CD4-positive, alpha-beta memory T cell (primary cell): ENCODE measurements around the gene TM7SF3. TPM values are rescaled to one million over a fixed set of nuclear protein-coding genes. Genes with fewer than 3 reads are reported as not detected.
"Not testable (repeated sequence)": the region's sequence is repeated elsewhere in the genome, so short reads cannot be mapped to it uniquely, and the experiment has no call there.

ENCODE experiments used
- CTCF ChIA-PET: fragments of 350-600 bp; sonication (Branson Sonifier 250); formaldehyde crosslinking; loops from one replicate; lab custom pipeline; 2021; ENCODE audit warnings: inconsistent platforms; ENCODE audit not compliant: partially characterized antibody; lab: Charles Lee
- POLR2A ChIA-PET: fragments of 350-600 bp; sonication (Branson Sonifier 250); formaldehyde crosslinking; loops from one replicate; lab custom pipeline; 2021; ENCODE audit not compliant: partially characterized antibody; lab: Charles Lee
- DNase-seq, 5 donors: peaks; one replicate each; pipeline versions ENCODE4 v3.0.0 to v3.0.0-alpha.2; 2020 to 2022; ENCODE audit warnings: mixed read lengths in 1 of 5
- H3K27ac ChIP-seq: one replicate; pipeline ENCODE4 v1.7.0; 2013; ENCODE audit warnings: low read depth, low read length
- H3K27me3 ChIP-seq: 2 replicates; pipeline ENCODE4 v1.7.0; 2013; ENCODE audit warnings: mild to moderate bottlenecking, low read length, moderate library complexity; ENCODE audit not compliant: insufficient read depth
- H3K36me3 ChIP-seq: 2 replicates; pipeline ENCODE4 v1.7.0; 2013; ENCODE audit warnings: mild to moderate bottlenecking, low read length, moderate library complexity; ENCODE audit not compliant: insufficient read depth
- H3K4me1 ChIP-seq: 2 replicates; pipeline ENCODE4 v1.7.0; 2013; ENCODE audit warnings: mild to moderate bottlenecking, low read length, moderate library complexity; ENCODE audit not compliant: insufficient read depth
- H3K4me3 ChIP-seq, 2 donors: one replicate each; pipeline ENCODE4 v1.7.0; 2013; ENCODE audit warnings: low read length in 2 of 2, mild to moderate bottlenecking in 1 of 2
- H3K9me3 ChIP-seq, 2 donors: one replicate each; pipeline ENCODE4 v1.7.0; 2013; ENCODE audit warnings: low read length in 2 of 2, control low read depth in 1 of 2; ENCODE audit not compliant: control insufficient read depth in 1 of 2
- H3K27ac Mint-ChIP-seq, 7 donors: one replicate each; pipeline ENCODE4 v1.8.0; 2020 to 2021; ENCODE audit warnings: mixed read lengths in 7 of 7, mild to moderate bottlenecking in 6 of 7, inconsistent platforms in 3 of 7, moderate library complexity in 3 of 7
- H3K27me3 Mint-ChIP-seq, 2 donors: one replicate each; pipeline ENCODE4 v1.8.0; 2020 to 2021; ENCODE audit warnings: mixed read lengths in 2 of 2
- H3K36me3 Mint-ChIP-seq, 2 donors: one replicate each; pipeline ENCODE4 v1.8.0; 2020 to 2021; ENCODE audit warnings: mixed read lengths in 2 of 2, inconsistent platforms in 1 of 2, mild to moderate bottlenecking in 1 of 2
- H3K4me1 Mint-ChIP-seq, 4 donors: one replicate each; pipeline ENCODE4 v1.8.0; 2020 to 2021; ENCODE audit warnings: mixed read lengths in 4 of 4, mild to moderate bottlenecking in 1 of 4
- H3K4me3 Mint-ChIP-seq, 8 donors: one replicate each; pipeline ENCODE4 v1.8.0; 2020 to 2021; ENCODE audit warnings: mixed read lengths in 8 of 8, mild to moderate bottlenecking in 7 of 8, moderate library complexity in 6 of 8, inconsistent platforms in 3 of 8
- H3K9me3 Mint-ChIP-seq, 8 donors: one replicate each; pipeline ENCODE4 v1.8.0; 2020 to 2021; ENCODE audit warnings: mixed read lengths in 8 of 8, mild to moderate bottlenecking in 5 of 8, inconsistent platforms in 3 of 8, moderate library complexity in 1 of 8
- intact Hi-C: fragments of 100-400 bp; cut with micrococcal nuclease; formaldehyde crosslinking; loops from one replicate; pipeline ENCODE4 v1.15.1; 2023
- polyA plus RNA-seq, 2 donors: library from polyadenylated mRNA; unstranded; fragments of 300-500 nt; fragmentation: Illumina TruSeq; gene quantifications; one replicate each; pipeline ENCODE4 v1.2.3, GENCODE V29; 2021
- total RNA-seq, 2 experiments: library from RNA; stranded (reverse); gene quantifications; one replicate each; pipeline ENCODE4 v1.2.3, GENCODE V29; 2021

TM7SF3 gene
- total and polyA plus RNA-seq, 4 experiments from 2014 or later: 27.7 to 61.6 (median 37.9) TPM

DNA sequence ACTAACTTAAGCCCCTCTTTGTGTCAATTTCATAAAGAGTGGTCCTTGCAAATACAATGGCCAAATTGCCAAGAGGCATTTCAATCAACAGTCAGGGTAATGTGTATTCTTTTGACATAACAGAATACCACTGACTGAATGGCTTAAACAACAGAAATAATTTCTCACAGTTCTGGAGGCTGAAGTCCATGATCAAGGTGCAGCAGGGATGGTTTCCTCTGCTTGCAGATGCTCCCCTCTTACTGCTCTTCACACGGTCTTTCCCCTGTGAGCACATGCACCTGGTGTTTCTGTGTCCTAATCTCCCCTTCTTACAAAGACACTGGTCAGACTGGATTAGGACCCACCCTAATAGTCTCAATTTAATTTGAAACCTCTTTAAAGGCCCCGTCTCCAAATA is 44.0 kb downstream of the TM7SF3 start:
- H3K36me3 ChIP-seq: peaks cover 4% of the 10 kb centered on the region

GRCh38 chr12:26966842-26967241 is 47.3 kb downstream of the TM7SF3 start:
- no peak overlapping the region for H3K4me3 Mint-ChIP-seq
- H3K9me3 Mint-ChIP-seq: no peaks in the 10 kb centered on the region
- Histone ChIP-seq H3K27ac (no peak overlapping the region), H3K36me3 (peaks cover 19% of the 10 kb centered on the region), H3K27me3 (no peaks in the 10 kb centered on the region), H3K4me3 (no peak overlapping the region), H3K4me1 (peaks cover 18% of the 10 kb centered on the region), H3K9me3 (no peaks in the 10 kb centered on the region)
- intact Hi-C loops: no loop called here
- CTCF ChIA-PET: no interaction called here
- DNase-seq: no peak
- H3K27me3 Mint-ChIP-seq: no peaks in the 10 kb centered on the region
- H3K36me3 Mint-ChIP-seq: peaks cover 45 to 59% of the 10 kb centered on the region in 2 donors
- peaks cover 15 to 30% (median 21%) of the 10 kb centered on the region in 4 donors for H3K4me1 Mint-ChIP-seq
- peak overlapping the region in 1 of 7 donors; percentile 47 for H3K27ac Mint-ChIP-seq
- POLR2A ChIA-PET: interaction anchor here (1.2 kb wide), 1 partner anchor 31 kb away, joined by 3 read pairs; no protein-coding TSS in a partner anchor

More for the DNA sequence above, 44.0 kb downstream of the TM7SF3 start:
- Mint-ChIP-seq H3K9me3 (no peaks in the 10 kb centered on the region), H3K27me3 (no peaks in the 10 kb centered on the region), H3K27ac (peak overlapping the region in 4 of 7 donors; percentile 46 to 78 (median 67)), H3K4me3 (no peak overlapping the region), H3K36me3 (peaks cover 31 to 57% of the 10 kb centered on the region in 2 donors), H3K4me1 (peaks cover 15 to 28% (median 19%) of the 10 kb centered on the region in 4 donors)
- Histone ChIP-seq H3K4me3 (no peak overlapping the region), H3K9me3 (no peaks in the 10 kb centered on the region), H3K27ac (no peak overlapping the region), H3K4me1 (peaks cover 24% of the 10 kb centered on the region), H3K27me3 (no peaks in the 10 kb centered on the region)
- intact Hi-C loops: loop anchor here (5.0 kb wide), 1 partner anchor 42 kb away; the partner anchor contains the start of gene TM7SF3
- no peak for DNase-seq
- ChIA-PET CTCF (no interaction called here), POLR2A (no interaction called here)

DNA sequence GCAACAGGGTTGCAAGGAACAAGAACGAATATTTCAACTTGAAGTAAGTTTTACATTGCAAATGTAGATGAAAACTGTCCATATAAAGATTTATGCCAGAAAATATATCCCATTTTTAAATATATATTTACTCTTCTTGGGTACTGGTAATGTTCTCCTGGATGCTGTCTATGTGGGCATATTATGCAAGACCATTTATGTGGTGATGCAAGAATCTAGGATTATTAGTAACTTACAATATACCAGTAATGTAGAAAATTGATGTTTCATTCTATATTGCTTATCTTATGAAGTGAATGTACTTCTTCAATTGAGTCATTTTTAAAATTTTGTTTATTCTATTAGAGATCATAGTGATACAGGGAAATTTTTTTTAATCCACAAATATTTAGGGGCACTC is 50.8 kb downstream of the TM7SF3 start:
- Histone ChIP-seq H3K4me1 (no peaks in the 10 kb centered on the region), H3K27ac (no peak overlapping the region), H3K9me3 (no peaks in the 10 kb centered on the region), H3K27me3 (no peaks in the 10 kb centered on the region), H3K36me3 (peaks cover 34% of the 10 kb centered on the region), H3K4me3 (no peak overlapping the region)
- Mint-ChIP-seq H3K36me3 (peaks cover 49 to 59% of the 10 kb centered on the region in 2 donors), H3K4me3 (no peak overlapping the region), H3K27me3 (no peaks in the 10 kb centered on the region), H3K27ac (peak overlapping the region in 3 of 7 donors; percentile 17 to 46 (median 44)), H3K9me3 (no peaks in the 10 kb centered on the region), H3K4me1 (peaks cover 4 to 13% (median 10%) of the 10 kb centered on the region in 4 donors)
- POLR2A ChIA-PET: interaction anchor here (1.6 kb wide), 1 partner anchor 9 kb away, joined by 6 read pairs; no protein-coding TSS in a partner anchor
- intact Hi-C loops: no loop called here
- CTCF ChIA-PET: no interaction called here
- DNase-seq: no peak

- Mint-ChIP-seq H3K4me1 (peaks cover 6 to 12% (median 10%) of the 10 kb centered on the region in 4 donors), H3K9me3 (no peaks in the 10 kb centered on the region), H3K27ac (peak overlapping the region in 1 of 7 donors; percentile 74), H3K4me3 (no peak overlapping the region), H3K36me3 (peaks cover 48 to 63% of the 10 kb centered on the region in 2 donors), H3K27me3 (no peaks in the 10 kb centered on the region)
- ChIA-PET CTCF (no interaction called here), POLR2A (interaction anchor here (1.4 kb wide), 1 partner anchor 25 kb away, joined by 3 read pairs; no protein-coding TSS in a partner anchor)
- no peak overlapping the region for H3K4me3 ChIP-seq
- H3K36me3 ChIP-seq: peaks cover 47% of the 10 kb centered on the region
- H3K9me3 ChIP-seq: no peaks in the 10 kb centered on the region
- no peaks in the 10 kb centered on the region for H3K27me3 ChIP-seq
- intact Hi-C loops: no loop called here
- no peaks in the 10 kb centered on the region for H3K4me1 ChIP-seq
- no peak for DNase-seq
- no peak overlapping the region for H3K27ac ChIP-seq
These were observed 52.4 kb downstream of the TM7SF3 start for GRCh38 chr12:26961803-26962202.

GRCh38 chr12:26961391-26961790 is 52.8 kb downstream of the TM7SF3 start:
- H3K36me3 Mint-ChIP-seq: peaks cover 49 to 65% of the 10 kb centered on the region in 2 donors
- H3K4me3 ChIP-seq, DNase-seq, H3K27ac ChIP-seq, intact Hi-C loops, H3K9me3 Mint-ChIP-seq, H3K27me3 Mint-ChIP-seq, H3K9me3 ChIP-seq, H3K27me3 ChIP-seq, H3K4me3 Mint-ChIP-seq, CTCF ChIA-PET, H3K4me1 ChIP-seq: not testable (repeated sequence)
- H3K27ac Mint-ChIP-seq: peak overlapping the region in 1 of 7 donors; percentile 37
- H3K36me3 ChIP-seq: peaks cover 48% of the 10 kb centered on the region
- H3K4me1 Mint-ChIP-seq: peaks cover 7 to 16% (median 10%) of the 10 kb centered on the region in 4 donors
- POLR2A ChIA-PET: interaction anchor here (1.4 kb wide), 1 partner anchor 24 kb away, joined by 3 read pairs; no protein-coding TSS in a partner anchor

DNA sequence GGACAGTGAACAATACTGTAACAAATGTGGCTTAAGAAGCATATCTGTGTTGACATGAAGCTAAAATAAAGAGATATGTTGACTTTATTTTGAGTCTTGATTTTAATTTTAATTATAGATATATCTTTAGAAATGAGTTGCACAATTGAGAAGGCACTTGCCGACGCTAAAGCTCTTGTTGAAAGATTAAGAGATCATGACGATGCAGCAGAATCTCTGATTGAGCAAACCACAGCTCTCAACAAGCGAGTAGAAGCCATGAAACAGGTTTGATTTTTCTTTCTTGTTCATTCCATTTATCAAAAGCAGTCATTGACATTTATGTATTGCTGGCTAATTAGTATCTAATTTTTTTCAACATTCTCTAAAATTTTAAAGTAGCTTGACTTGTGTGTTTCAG is 60.2 kb downstream of the TM7SF3 start:
- H3K27ac ChIP-seq: no peak overlapping the region
- H3K9me3 ChIP-seq: no peaks in the 10 kb centered on the region
- H3K4me3 ChIP-seq: no peak overlapping the region
- no peak for DNase-seq
- CTCF ChIA-PET: interaction anchor here (1.7 kb wide), 1 partner anchor 12 kb away, joined by 6 read pairs; no protein-coding TSS in a partner anchor
- H3K27me3 Mint-ChIP-seq: no peaks in the 10 kb centered on the region
- H3K9me3 Mint-ChIP-seq: peaks cover 0 to 7% (median 0%) of the 10 kb centered on the region in 8 donors
- H3K4me1 ChIP-seq: peaks cover 28% of the 10 kb centered on the region
- peaks cover 31 to 61% of the 10 kb centered on the region in 2 donors for H3K36me3 Mint-ChIP-seq
- H3K36me3 ChIP-seq: peaks cover 21% of the 10 kb centered on the region
- intact Hi-C loops: no loop called here
- no peaks in the 10 kb centered on the region for H3K27me3 ChIP-seq
- POLR2A ChIA-PET: no interaction called here
- H3K27ac Mint-ChIP-seq: peak overlapping the region in 2 of 7 donors; percentile 57 to 62
- H3K4me1 Mint-ChIP-seq: peaks cover 30 to 56% (median 44%) of the 10 kb centered on the region in 4 donors
- no peak overlapping the region for H3K4me3 Mint-ChIP-seq

GRCh38 chr12:26953447-26953846 is 60.7 kb downstream of the TM7SF3 start:
- Mint-ChIP-seq H3K9me3 (peaks cover 0 to 9% (median 1%) of the 10 kb centered on the region in 8 donors), H3K36me3 (peaks cover 34 to 62% of the 10 kb centered on the region in 2 donors), H3K27ac (peak overlapping the region in 3 of 7 donors; percentile 42 to 64 (median 43)), H3K4me3 (peak overlapping the region in 3 of 8 donors; percentile 12 to 57 (median 15)), H3K4me1 (peaks cover 30 to 56% (median 45%) of the 10 kb centered on the region in 4 donors), H3K27me3 (no peaks in the 10 kb centered on the region)
- ChIA-PET CTCF (interaction anchor here (0.7 to 1.7 kb wide), 3 partner anchors 12 to 75 kb away, joined by 3 to 6 read pairs (median 4); no protein-coding TSS in a partner anchor), POLR2A (interaction anchor here (1.6 kb wide), 1 partner anchor 12 kb away, joined by 3 read pairs; no protein-coding TSS in a partner anchor)
- no peak for DNase-seq
- Histone ChIP-seq H3K4me3 (no peak overlapping the region), H3K4me1 (peaks cover 28% of the 10 kb centered on the region), H3K27ac (no peak overlapping the region), H3K36me3 (peaks cover 21% of the 10 kb centered on the region), H3K27me3 (no peaks in the 10 kb centered on the region), H3K9me3 (peaks cover 0 to 2% of the 10 kb centered on the region in 2 donors)
- intact Hi-C loops: no loop called here
